Duodenal mucosa (tissue), 2 donors: ENCODE results near the gene CUL4A.

ENCODE experiments used
- H3K27ac ChIP-seq: one replicate; pipeline ENCODE4 v1.7.0; 2013; ENCODE audit warnings: low read depth, low read length
- H3K27me3 ChIP-seq, 2 donors: one replicate each; pipeline ENCODE4 v1.7.0; 2013; ENCODE audit warnings: low read length in 2 of 2, control low read depth in 1 of 2; ENCODE audit not compliant: insufficient read depth in 2 of 2, control insufficient read depth in 1 of 2
- H3K36me3 ChIP-seq, 2 donors: one replicate each; pipeline ENCODE4 v1.7.0; 2013; ENCODE audit warnings: low read length in 2 of 2, control low read depth in 1 of 2; ENCODE audit not compliant: insufficient read depth in 2 of 2, control insufficient read depth in 1 of 2
- H3K4me1 ChIP-seq, 2 donors: one replicate each; pipeline ENCODE4 v1.7.0; 2013; ENCODE audit warnings: low read length in 2 of 2, control low read depth in 1 of 2; ENCODE audit not compliant: insufficient read depth in 2 of 2, control insufficient read depth in 1 of 2
- H3K4me3 ChIP-seq, 2 donors: one replicate each; pipeline ENCODE4 v1.7.0; 2013; ENCODE audit warnings: low read length in 2 of 2, low read depth in 1 of 2
- H3K9ac ChIP-seq, 2 donors: one replicate each; pipeline ENCODE4 v1.7.0; 2013; ENCODE audit warnings: low read length in 2 of 2, low read depth in 1 of 2
- H3K9me3 ChIP-seq, 2 donors: one replicate each; pipeline ENCODE4 v1.7.0; 2013; ENCODE audit warnings: low read length in 2 of 2, control low read depth in 1 of 2; ENCODE audit not compliant: control insufficient read depth in 1 of 2

Gene CUL4A

GRCh38 chr13:113178896-113179167, 30.6 kb upstream of the CUL4A start:
- Histone ChIP-seq H3K27me3 (no peaks in the 10 kb centered on the region), H3K9ac (no peak overlapping the region), H3K4me3 (no peak overlapping the region), H3K4me1 (no peaks in the 10 kb centered on the region), H3K9me3 (no peaks in the 10 kb centered on the region), H3K36me3 (peaks cover 49 to 80% of the 10 kb centered on the region in 2 donors), H3K27ac (no peak overlapping the region)

- H3K4me1 ChIP-seq, result no peaks in the 10 kb centered on the region
- H3K9me3 ChIP-seq, result no peaks in the 10 kb centered on the region
- no peak overlapping the region for H3K4me3 ChIP-seq
- no peak overlapping the region for H3K9ac ChIP-seq
- H3K36me3 ChIP-seq, result peaks cover 53 to 82% of the 10 kb centered on the region in 2 donors
- no peak overlapping the region for H3K27ac ChIP-seq
- no peaks in the 10 kb centered on the region for H3K27me3 ChIP-seq
Measured at GRCh38 chr13:113179374-113180230, 29.8 kb upstream of the CUL4A start.

GRCh38 chr13:113182046-113182445, 27.4 kb upstream of the CUL4A start:
- no peak overlapping the region for H3K4me3 ChIP-seq
- no peaks in the 10 kb centered on the region for H3K9me3 ChIP-seq
- no peak overlapping the region for H3K27ac ChIP-seq
- H3K4me1 ChIP-seq, result no peaks in the 10 kb centered on the region
- H3K9ac ChIP-seq, result no peak overlapping the region
- no peaks in the 10 kb centered on the region for H3K27me3 ChIP-seq
- peaks cover 45 to 71% of the 10 kb centered on the region in 2 donors for H3K36me3 ChIP-seq

GRCh38 chr13:113183450-113184129, 25.8 kb upstream of the CUL4A start:
- H3K4me3 ChIP-seq, result no peak overlapping the region
- H3K27ac ChIP-seq, result no peak overlapping the region
- H3K9ac ChIP-seq, result no peak overlapping the region
- peaks cover 37 to 67% of the 10 kb centered on the region in 2 donors for H3K36me3 ChIP-seq
- H3K27me3 ChIP-seq, result no peaks in the 10 kb centered on the region
- no peaks in the 10 kb centered on the region for H3K9me3 ChIP-seq
- no peaks in the 10 kb centered on the region for H3K4me1 ChIP-seq

- no peak overlapping the region for H3K9ac ChIP-seq
- H3K36me3 ChIP-seq, result peaks cover 28 to 62% of the 10 kb centered on the region in 2 donors
- no peak overlapping the region for H3K27ac ChIP-seq
- H3K4me3 ChIP-seq, result no peak overlapping the region
- no peaks in the 10 kb centered on the region for H3K4me1 ChIP-seq
- no peaks in the 10 kb centered on the region for H3K9me3 ChIP-seq
- H3K27me3 ChIP-seq, result no peaks in the 10 kb centered on the region
Measured at GRCh38 chr13:113184568-113185440, 24.6 kb upstream of the CUL4A start.

- Histone ChIP-seq H3K9me3 (no peaks in the 10 kb centered on the region), H3K36me3 (peaks cover 21 to 58% of the 10 kb centered on the region in 2 donors), H3K27me3 (no peaks in the 10 kb centered on the region), H3K27ac (no peak overlapping the region), H3K4me3 (no peak overlapping the region), H3K9ac (no peak overlapping the region), H3K4me1 (no peaks in the 10 kb centered on the region)
Measured at GRCh38 chr13:113186061-113186900, 23.1 kb upstream of the CUL4A start.

- no peaks in the 10 kb centered on the region for H3K4me1 ChIP-seq
- peaks cover 21 to 60% of the 10 kb centered on the region in 2 donors for H3K36me3 ChIP-seq
- no peak overlapping the region for H3K4me3 ChIP-seq
- no peak overlapping the region for H3K27ac ChIP-seq
- H3K27me3 ChIP-seq, result no peaks in the 10 kb centered on the region
- H3K9me3 ChIP-seq, result no peaks in the 10 kb centered on the region
- H3K9ac ChIP-seq, result no peak overlapping the region
Measured at GRCh38 chr13:113187263-113187669, 22.1 kb upstream of the CUL4A start.

- Histone ChIP-seq H3K4me3 (no peak overlapping the region), H3K27ac (no peak overlapping the region), H3K9me3 (no peaks in the 10 kb centered on the region), H3K4me1 (no peaks in the 10 kb centered on the region), H3K36me3 (peaks cover 18 to 67% of the 10 kb centered on the region in 2 donors), H3K27me3 (no peaks in the 10 kb centered on the region), H3K9ac (no peak overlapping the region)
Measured at GRCh38 chr13:113187883-113188665, 21.3 kb upstream of the CUL4A start.

GRCh38 chr13:113190181-113190580, 19.2 kb upstream of the CUL4A start:
- H3K36me3 ChIP-seq, result peaks cover 18 to 72% of the 10 kb centered on the region in 2 donors
- H3K4me3 ChIP-seq, result no peak overlapping the region
- H3K4me1 ChIP-seq, result no peaks in the 10 kb centered on the region
- H3K9me3 ChIP-seq, result no peaks in the 10 kb centered on the region
- no peak overlapping the region for H3K27ac ChIP-seq
- H3K27me3 ChIP-seq, result no peaks in the 10 kb centered on the region
- H3K9ac ChIP-seq, result no peak overlapping the region
